Measurements from ENCODE around the gene ZCCHC17. TPM values are rescaled to one million over a fixed set of nuclear protein-coding genes. Genes with fewer than 3 reads are reported as not detected.
"Not testable (repeated sequence)": the region's sequence is repeated elsewhere in the genome, so short reads cannot be mapped to it uniquely, and the experiment has no call there.

The ZCCHC17 gene
- 10 to 100 TPM; 43.7 to 53.6 (median 52.6) TPM for polyA plus RNA-seq (ENCODE audit: insufficient read length in 3 of 3)
- long read RNA-seq, donor 1, transcript ZCCHC17-201 (8 exons, 1,605 nt), result major isoform, 8 of 40 reads
- long read RNA-seq, donor 1, partial matches to known transcripts, result 0 of 40 reads
- long read RNA-seq, donor 1, other reads (novel, unspliced or antisense), result 32 of 40 reads
- long read RNA-seq, donor 2, transcript ZCCHC17-201 (8 exons, 1,605 nt), result major isoform, 7 of 23 reads
- long read RNA-seq, donor 2, partial matches to known transcripts, result 15 of 23 reads
- long read RNA-seq, donor 2, other reads (novel, unspliced or antisense), result 0 of 23 reads
- long read RNA-seq, donor 3, transcript ZCCHC17-201 (8 exons, 1,605 nt), result major isoform, 25 of 90 reads
- long read RNA-seq, donor 3, partial matches to known transcripts, result 21 of 90 reads
- long read RNA-seq, donor 3, other reads (novel, unspliced or antisense), result 36 of 90 reads
- long read RNA-seq, donor 4, transcript ZCCHC17-201 (8 exons, 1,605 nt), result major isoform, 17 of 51 reads
- long read RNA-seq, donor 4, partial matches to known transcripts, result 0 of 51 reads
- long read RNA-seq, donor 4, other reads (novel, unspliced or antisense), result 32 of 51 reads
- long read RNA-seq, donor 5, result 0 reads
- long read RNA-seq, donor 6, transcript ZCCHC17-201 (8 exons, 1,605 nt), result major isoform, 9 of 13 reads
- long read RNA-seq, donor 6, partial matches to known transcripts, result 0 of 13 reads
- long read RNA-seq, donor 6, other reads (novel, unspliced or antisense), result 0 of 13 reads
- long read RNA-seq, donor 7, transcript ZCCHC17-201 (8 exons, 1,605 nt), result major isoform, 17 of 125 reads
- long read RNA-seq, donor 7, partial matches to known transcripts, result 27 of 125 reads
- long read RNA-seq, donor 7, other reads (novel, unspliced or antisense), result 73 of 125 reads
- long read RNA-seq, donor 8, transcript ZCCHC17-201 (8 exons, 1,605 nt), result major isoform, 19 of 181 reads
- long read RNA-seq, donor 8, partial matches to known transcripts, result 82 of 181 reads
- long read RNA-seq, donor 8, other reads (novel, unspliced or antisense), result 77 of 181 reads
- long read RNA-seq, donor 9, transcript ZCCHC17-201 (8 exons, 1,605 nt), result major isoform, 11 of 60 reads
- long read RNA-seq, donor 9, transcript ZCCHC17-202 (8 exons, 1,730 nt), result minor isoform, 5 of 60 reads
- long read RNA-seq, donor 9, partial matches to known transcripts, result 13 of 60 reads
- long read RNA-seq, donor 9, other reads (novel, unspliced or antisense), result 26 of 60 reads
- long read RNA-seq, donor 10, transcript ZCCHC17-201 (8 exons, 1,605 nt), result major isoform, 14 of 32 reads
- long read RNA-seq, donor 10, partial matches to known transcripts, result 14 of 32 reads
- long read RNA-seq, donor 10, other reads (novel, unspliced or antisense), result 0 of 32 reads
- long read RNA-seq, donor 11, transcript ZCCHC17-201 (8 exons, 1,605 nt), result major isoform, 12 of 13 reads
- long read RNA-seq, donor 11, partial matches to known transcripts, result 0 of 13 reads
- long read RNA-seq, donor 11, other reads (novel, unspliced or antisense), result 0 of 13 reads
- long read RNA-seq, donor 12, transcript ZCCHC17-201 (8 exons, 1,605 nt), result major isoform, 7 of 35 reads
- long read RNA-seq, donor 12, partial matches to known transcripts, result 10 of 35 reads
- long read RNA-seq, donor 12, other reads (novel, unspliced or antisense), result 18 of 35 reads
- long read RNA-seq, donor 13, transcript ZCCHC17-201 (8 exons, 1,605 nt), result major isoform, 16 of 145 reads
- long read RNA-seq, donor 13, partial matches to known transcripts, result 125 of 145 reads
- long read RNA-seq, donor 13, other reads (novel, unspliced or antisense), result 0 of 145 reads
- long read RNA-seq, donor 14, transcript ZCCHC17-201 (8 exons, 1,605 nt), result major isoform, 18 of 74 reads
- long read RNA-seq, donor 14, partial matches to known transcripts, result 18 of 74 reads
- long read RNA-seq, donor 14, other reads (novel, unspliced or antisense), result 32 of 74 reads
- long read RNA-seq, donor 15, transcript ZCCHC17-201 (8 exons, 1,605 nt), result major isoform, 5 of 8 reads
- long read RNA-seq, donor 15, partial matches to known transcripts, result 0 of 8 reads
- long read RNA-seq, donor 15, other reads (novel, unspliced or antisense), result 0 of 8 reads
- long read RNA-seq, donor 16, transcript ZCCHC17-201 (8 exons, 1,605 nt), result major isoform, 31 of 129 reads
- long read RNA-seq, donor 16, partial matches to known transcripts, result 92 of 129 reads
- long read RNA-seq, donor 16, other reads (novel, unspliced or antisense), result 0 of 129 reads

GRCh38 chr1:31296486-31297276 is at the start of gene ZCCHC17, which contains the start of gene SNRNP40:
Gene ZCCHC17 (plus strand): TSS chr1:31297032. CDS start chr1:31310099, 13,067 bp downstream.
Gene SNRNP40 (minus strand): TSS chr1:31296788. CDS start chr1:31296751, 37 bp downstream.
- peak; percentile 96 to 100 (median 99) for DNase-seq (ENCODE audit: extremely low read depth in 1 of 11, low read depth in 9 of 11, low spot score in 4 of 11)

- DNase-seq (ENCODE audit: extremely low read depth in 1 of 11, low read depth in 9 of 11, low spot score in 4 of 11), result no peak
Observed at GRCh38 chr1:31248276-31248675, 48.6 kb upstream of the ZCCHC17 start.

- no peak for DNase-seq (ENCODE audit: extremely low read depth in 1 of 11, low read depth in 9 of 11, low spot score in 4 of 11)
Observed at GRCh38 chr1:31249854-31250253, 47.0 kb upstream of the ZCCHC17 start.

- DNase-seq (ENCODE audit: extremely low read depth in 1 of 11, low read depth in 9 of 11, low spot score in 4 of 11), result no peak
Observed at GRCh38 chr1:31257213-31257612, 39.6 kb upstream of the ZCCHC17 start.

- no peak for DNase-seq (ENCODE audit: extremely low read depth in 1 of 11, low read depth in 9 of 11, low spot score in 4 of 11)
Observed at GRCh38 chr1:31258581-31258980, 38.3 kb upstream of the ZCCHC17 start.

DNA sequence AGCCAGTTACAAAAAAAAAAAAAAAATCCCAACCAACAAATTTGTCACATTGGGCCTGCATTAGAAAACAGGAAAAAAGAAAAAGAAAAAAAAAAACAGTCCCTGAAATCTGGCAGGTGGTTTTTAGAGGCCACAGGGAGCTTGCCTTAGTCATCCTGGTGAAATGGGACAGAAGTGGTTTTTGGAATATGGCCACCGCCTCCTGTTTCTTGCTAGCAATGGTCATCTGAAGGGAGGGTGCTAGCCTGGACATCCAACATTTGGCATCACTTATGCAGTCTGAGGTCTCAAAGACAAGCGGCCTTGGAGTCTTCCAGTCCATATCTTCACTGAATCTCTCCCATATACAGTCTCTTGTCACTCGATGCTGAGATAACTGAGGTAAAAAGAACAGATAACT is 37.1 kb upstream of the ZCCHC17 start:
- no peak for DNase-seq (ENCODE audit: extremely low read depth in 1 of 11, low read depth in 9 of 11, low spot score in 4 of 11)

DNA sequence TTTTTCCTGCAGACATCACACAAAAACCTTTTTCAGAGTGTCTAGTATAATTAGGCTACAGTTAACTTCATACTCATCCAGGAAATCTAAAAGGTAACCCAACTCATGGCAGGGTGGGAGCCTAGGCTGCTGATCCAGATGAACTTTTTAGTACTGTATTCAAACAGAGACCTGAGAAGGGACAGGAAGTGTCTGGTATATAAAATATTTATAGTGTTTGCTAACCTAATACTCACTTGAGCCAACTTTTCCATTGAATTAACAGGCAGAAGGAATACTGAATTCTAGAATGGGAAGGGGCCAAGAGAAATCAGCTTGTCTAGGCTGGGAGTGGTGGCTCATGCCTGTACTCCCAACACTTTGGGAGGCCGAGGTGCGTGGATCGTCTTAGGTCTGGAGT is 34.9 kb upstream of the ZCCHC17 start:
- DNase-seq (ENCODE audit: extremely low read depth in 1 of 11, low read depth in 9 of 11, low spot score in 4 of 11), result no peak

DNA sequence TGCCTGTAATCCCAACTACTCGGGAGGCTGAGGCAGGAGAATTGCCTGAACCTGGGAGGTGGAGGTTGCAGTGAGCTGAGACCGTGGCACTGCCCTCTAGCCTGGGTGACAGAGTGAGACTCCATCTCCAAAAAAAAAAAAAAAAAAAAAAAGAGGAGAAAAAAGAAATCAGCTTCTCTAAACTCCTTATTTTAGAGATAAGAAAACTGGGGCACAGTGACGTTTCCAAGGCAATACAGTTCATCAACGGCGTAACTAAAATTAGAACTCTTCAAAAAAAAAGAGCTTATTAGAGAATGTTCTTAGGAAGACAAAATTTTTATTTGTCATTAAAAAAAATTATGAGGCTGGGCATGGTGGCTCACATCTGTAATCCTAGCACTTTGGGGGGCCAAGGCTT is 34.4 kb upstream of the ZCCHC17 start:
- DNase-seq (ENCODE audit: extremely low read depth in 1 of 11, low read depth in 9 of 11, low spot score in 4 of 11), result not testable (repeated sequence)

DNA sequence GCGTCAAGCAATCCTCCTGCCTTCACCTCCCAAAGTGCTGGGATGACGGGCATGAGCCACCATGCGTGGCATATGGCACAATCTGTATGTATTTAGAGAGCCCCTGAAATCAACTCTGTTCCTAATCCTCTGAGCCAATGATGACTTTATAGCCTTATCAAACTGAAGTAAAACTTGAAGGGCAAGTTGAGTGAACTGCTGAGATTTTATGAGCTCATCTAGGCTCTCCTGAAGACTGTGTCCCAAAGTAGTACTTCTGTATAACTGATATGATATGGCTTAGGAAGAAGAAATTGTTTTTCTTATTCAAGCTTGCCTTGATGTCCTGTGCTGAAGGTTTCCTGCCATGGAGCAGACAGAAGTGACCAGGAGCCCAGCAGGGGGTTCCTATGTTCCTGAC is 33.4 kb upstream of the ZCCHC17 start:
- DNase-seq (ENCODE audit: extremely low read depth in 1 of 11, low read depth in 9 of 11, low spot score in 4 of 11), result no peak

DNA sequence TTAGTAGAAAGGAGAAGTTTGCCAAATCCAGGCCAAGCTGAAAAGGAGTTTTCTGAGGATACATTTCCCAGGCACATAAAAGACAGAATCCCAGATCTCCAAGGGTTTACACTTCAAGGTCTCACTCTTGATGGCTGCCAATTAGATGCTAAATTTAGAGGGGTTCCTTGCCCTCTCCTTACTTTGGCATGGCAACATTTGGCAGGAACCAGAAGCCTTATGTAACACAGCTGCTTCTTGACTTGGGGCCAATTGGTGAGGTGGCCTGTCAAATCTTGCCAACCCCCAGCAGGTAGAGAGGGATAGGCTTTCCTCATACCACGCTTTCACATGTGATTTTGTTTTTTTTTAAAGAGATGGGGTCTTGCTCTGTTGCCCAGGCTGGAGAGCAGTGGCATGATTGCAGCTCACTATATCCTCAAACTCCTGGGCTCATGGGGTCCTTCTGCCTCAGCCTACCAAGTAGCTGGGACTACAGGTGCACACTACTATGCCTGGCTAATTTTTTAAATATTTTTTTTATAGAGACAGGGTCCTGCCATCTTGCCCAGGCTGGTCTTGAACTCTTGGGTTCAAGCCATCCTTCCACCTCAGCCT is 31.9 kb upstream of the ZCCHC17 start:
- no peak for DNase-seq (ENCODE audit: extremely low read depth in 1 of 11, low read depth in 9 of 11, low spot score in 4 of 11)

- no peak for DNase-seq (ENCODE audit: extremely low read depth in 1 of 11, low read depth in 9 of 11, low spot score in 4 of 11)
Observed at GRCh38 chr1:31266547-31266946, 30.3 kb upstream of the ZCCHC17 start.

- DNase-seq (ENCODE audit: extremely low read depth in 1 of 11, low read depth in 9 of 11, low spot score in 4 of 11), result no peak
Observed at GRCh38 chr1:31272369-31272768, 24.5 kb upstream of the ZCCHC17 start.

DNA sequence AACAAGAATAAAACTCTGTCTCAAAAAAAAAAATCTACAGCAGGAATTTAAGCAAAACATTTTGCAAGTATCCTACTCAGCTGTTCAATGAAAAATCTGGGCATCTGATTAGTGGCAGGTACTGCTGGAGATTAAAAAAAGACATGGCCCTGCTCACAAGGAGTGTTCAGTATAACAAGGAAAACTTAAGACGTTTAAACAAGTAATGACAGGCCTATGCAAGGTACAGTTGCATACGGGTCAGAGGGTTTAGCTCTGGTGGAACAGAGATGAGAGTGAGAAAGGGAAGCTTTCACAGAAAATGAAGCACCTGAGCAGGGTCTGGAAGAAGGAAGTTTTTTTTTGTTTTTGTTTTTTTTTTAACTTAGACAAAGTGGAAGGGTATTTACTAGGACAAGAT is 23.2 kb upstream of the ZCCHC17 start:
- DNase-seq (ENCODE audit: extremely low read depth in 1 of 11, low read depth in 9 of 11, low spot score in 4 of 11), result no peak

DNA sequence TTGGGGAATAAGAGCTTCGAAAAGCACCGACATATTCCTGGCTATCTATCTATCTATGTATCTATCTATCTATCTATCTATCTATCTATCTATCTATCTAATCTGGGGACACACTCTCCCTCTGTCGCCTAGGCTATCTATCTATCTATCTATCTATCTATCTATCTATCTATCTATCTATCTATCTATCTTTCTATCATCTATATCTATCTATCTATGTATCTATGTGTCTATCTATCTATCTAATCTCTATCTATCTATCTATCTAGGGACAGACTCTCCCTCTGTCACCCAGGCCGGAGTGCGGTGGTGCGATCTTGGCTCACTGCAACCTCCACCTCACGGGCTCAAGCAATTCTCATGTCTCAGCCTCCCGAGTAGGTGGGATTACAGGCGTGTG is 14.4 kb upstream of the ZCCHC17 start:
- DNase-seq (ENCODE audit: extremely low read depth in 1 of 11, low read depth in 9 of 11, low spot score in 4 of 11), result not testable (repeated sequence)

- not testable (repeated sequence) for DNase-seq (ENCODE audit: extremely low read depth in 1 of 11, low read depth in 9 of 11, low spot score in 4 of 11)
Observed at GRCh38 chr1:31287791-31288190, 9.0 kb upstream of the ZCCHC17 start.

- DNase-seq (ENCODE audit: extremely low read depth in 1 of 11, low read depth in 9 of 11, low spot score in 4 of 11), result no peak
Observed at GRCh38 chr1:31289021-31289420, 7.8 kb upstream of the ZCCHC17 start.
